HuH-7 (cell line): ENCODE measurements around the gene ARHGAP36.

Source experiments
- DNase-seq: peaks from one replicate; pipeline ENCODE4 v3.0.0; 2011; ENCODE audit warnings: low spot score

ARHGAP36 gene

DNA sequence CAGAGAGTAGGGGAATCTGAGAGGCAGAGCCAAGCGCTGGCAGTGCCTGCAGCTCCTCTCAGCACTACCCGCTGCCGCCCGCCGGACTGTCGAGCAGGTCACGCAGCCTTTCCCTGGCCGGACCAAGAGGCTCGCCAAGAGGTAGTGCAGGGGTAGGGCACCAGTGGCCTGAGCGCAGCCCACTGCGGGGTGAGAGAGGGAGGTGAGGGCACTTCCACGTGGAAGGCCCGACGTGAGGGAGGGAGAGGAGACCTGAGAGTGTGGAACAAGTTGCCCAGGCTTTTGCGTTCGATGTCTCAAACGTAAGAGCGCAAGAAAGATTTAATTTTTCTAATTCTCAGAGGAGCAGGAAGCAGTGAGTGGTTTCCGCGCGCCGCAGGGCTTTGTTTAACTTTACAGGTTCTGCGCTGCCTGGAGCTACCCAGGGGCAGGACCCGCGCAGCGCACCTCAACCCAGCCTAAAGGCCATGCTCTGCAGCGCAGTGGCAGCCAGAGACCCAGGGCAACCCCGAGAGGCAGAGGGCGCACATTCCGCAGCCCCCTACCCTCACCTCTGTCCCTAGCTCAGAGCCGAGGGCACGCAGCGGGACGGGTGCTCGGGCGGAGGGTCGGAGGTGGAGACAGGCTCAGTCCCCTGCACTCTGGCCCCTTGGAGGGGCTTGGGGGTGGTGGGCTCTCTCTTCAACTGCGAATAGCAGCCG is 14.9 kb downstream of the ARHGAP36 start:
- no peak for DNase-seq

DNA sequence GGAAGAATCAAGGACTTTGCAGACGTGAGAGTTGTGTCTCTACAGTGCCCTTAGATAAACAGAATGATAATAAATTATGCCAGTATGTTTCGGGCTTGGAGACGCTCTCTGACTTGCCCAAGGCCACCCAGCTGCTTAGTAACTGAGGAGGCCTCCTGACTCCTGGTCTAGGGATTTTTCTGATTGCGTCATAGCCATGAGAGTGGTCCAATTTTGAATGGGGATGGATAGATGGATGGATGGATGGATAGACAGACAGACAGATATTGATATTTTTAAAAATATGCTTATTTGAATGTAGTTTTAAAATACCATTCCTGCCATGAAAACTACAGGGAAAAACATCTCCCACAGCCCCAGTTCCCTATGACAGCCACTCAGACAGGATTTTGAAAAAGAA is 15.5 kb downstream of the ARHGAP36 start:
- no peak for DNase-seq

- no peak for DNase-seq
These were observed 23.9 kb downstream of the ARHGAP36 start for GRCh38 chrX:131081772-131082740.

GRCh38 chrX:131083510-131084142 is 25.5 kb downstream of the ARHGAP36 start:
- DNase-seq = no peak

DNA sequence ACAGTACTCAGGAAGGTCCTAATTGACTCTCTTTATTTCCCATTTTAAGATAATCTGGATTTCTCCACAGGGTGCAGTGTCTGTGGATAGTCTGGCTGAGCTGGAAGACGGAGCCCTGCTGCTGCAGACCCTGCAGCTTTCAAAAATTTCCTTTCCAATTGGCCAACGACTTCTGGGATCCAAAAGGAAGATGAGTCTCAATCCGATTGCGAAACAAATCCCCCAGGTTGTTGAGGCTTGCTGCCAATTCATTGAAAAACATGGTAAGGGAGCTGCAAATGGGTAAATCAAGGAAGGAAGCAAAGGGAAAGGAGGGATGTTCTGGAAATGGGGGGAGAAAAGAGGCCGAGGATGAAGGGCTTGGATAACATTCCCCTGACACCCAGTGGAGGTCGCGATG is 26.0 kb downstream of the ARHGAP36 start:
- no peak for DNase-seq

- no peak for DNase-seq
These were observed 78.6 kb downstream of the ARHGAP36 start for GRCh38 chrX:131136776-131137175.

DNA sequence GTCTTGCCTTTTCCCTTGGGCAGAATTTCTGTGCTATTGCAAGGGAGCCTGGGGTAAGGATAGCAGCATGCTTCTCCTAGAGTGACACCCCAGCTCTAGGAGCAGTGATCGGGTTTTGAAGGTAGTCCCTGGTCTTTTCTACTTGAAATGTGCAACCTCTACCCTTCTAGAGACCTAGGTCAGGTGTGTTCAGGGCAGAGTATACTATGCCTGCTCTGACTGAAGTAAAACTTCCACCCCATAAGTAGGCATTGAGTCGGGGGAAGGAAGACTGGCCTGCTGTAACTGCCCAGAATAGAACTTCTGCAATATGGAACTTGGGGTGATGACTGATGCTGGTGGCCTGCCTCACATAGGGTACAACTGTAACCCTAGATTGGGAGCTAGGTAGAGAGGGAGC is 80.9 kb downstream of the ARHGAP36 start:
- DNase-seq = no peak
